B cell (primary cell): Measurements from ENCODE around the gene VCPKMT.

ENCODE experiments used
- CTCF ChIP-seq: fragments of 200-600 bp; IDR thresholded peaks from one replicate; pipeline ENCODE4 v1.8.0; 2022; ENCODE audit warnings: antibody characterized with exemption, mild to moderate bottlenecking
- EZH2 ChIP-seq: IDR thresholded peaks from 2 replicates; pipeline ENCODE4 v1.6.1; 2012; ENCODE audit warnings: borderline replicate concordance, low read depth, mild to moderate bottlenecking, moderate library complexity, low read length; ENCODE audit not compliant: insufficient read depth, poor library complexity, severe bottlenecking

GRCh38 chr14:50088117-50088515 is 28.3 kb downstream of the VCPKMT start:
- no peak for TF ChIP-seq CTCF
- no peak for TF ChIP-seq EZH2
